HL-60 (cell line): Measurements from ENCODE around the gene ABCA4.

Source experiments
- DNase-seq, 2 experiments: peaks; one replicate each; pipeline ENCODE4 v3.0.0-alpha.2; 2010 to 2020; ENCODE audit warnings: low read depth in 1 of 2, low spot score in 1 of 2
- H3K27ac ChIP-seq: fragments of 250-450 bp; sonication (Bioruptor Pico); replicated peaks from 2 replicates; pipeline ENCODE4 v1.5.1; 2020; ENCODE audit warnings: mild to moderate bottlenecking, moderate library complexity
- H3K27me3 ChIP-seq: fragments of 250-450 bp; sonication (Bioruptor Pico); 2 replicates; pipeline ENCODE4 v1.5.1; 2021; ENCODE audit warnings: mild to moderate bottlenecking, moderate library complexity; ENCODE audit not compliant: insufficient read depth, poor library complexity, severe bottlenecking
- H3K4me3 ChIP-seq: replicated peaks from 2 replicates; pipeline ENCODE4 v1.5.1; 2011; ENCODE audit warnings: mild to moderate bottlenecking, control low read depth, low read length; ENCODE audit not compliant: insufficient read depth
- GABPA ChIP-seq: IDR thresholded peaks from 2 replicates; pipeline ENCODE4 v1.6.1; 2012; ENCODE audit warnings: low read depth
- POLR2AphosphoS5 ChIP-seq: IDR thresholded peaks from 2 replicates; pipeline ENCODE4 v1.6.1; 2012; ENCODE audit warnings: low read depth
- SPI1 ChIP-seq: IDR thresholded peaks from 2 replicates; pipeline ENCODE4 v1.6.1; 2012; ENCODE audit warnings: low read depth, mild to moderate bottlenecking, borderline replicate concordance
- TF ChIP-seq, protein P1 (sequence below): IDR thresholded peaks from one replicate; pipeline ENCODE4 v1.5.1; 2011; ENCODE audit warnings: low read length, control low read depth, inconsistent platforms; ENCODE audit not compliant: insufficient read depth
- TF ChIP-seq, protein P2 (sequence below): IDR thresholded peaks from 2 replicates; pipeline ENCODE4 v1.6.1; 2012; ENCODE audit warnings: low read depth; ENCODE audit not compliant: insufficient replicate concordance

The ABCA4 gene

DNA sequence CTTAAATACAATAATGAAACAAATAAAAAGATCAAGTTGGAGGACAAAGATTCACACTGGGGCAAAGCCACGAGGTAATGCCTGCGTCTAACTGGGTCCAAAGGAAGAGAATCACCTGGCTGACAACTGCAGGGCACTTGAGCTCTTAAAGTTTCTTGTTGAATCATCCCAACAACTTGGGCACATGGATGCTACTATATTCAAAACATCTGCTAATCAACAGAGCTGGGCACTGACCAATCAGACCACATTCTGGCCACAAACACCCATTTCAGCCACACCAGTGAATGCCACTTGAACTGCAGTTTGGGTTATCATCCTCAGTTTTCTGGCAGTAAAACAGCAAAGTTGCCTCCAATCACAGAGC lies 51.0 kb downstream of the ABCA4 start:
- no peak overlapping the region for H3K4me3 ChIP-seq
- H3K27ac ChIP-seq: no peak overlapping the region
- peaks cover 4% of the 10 kb centered on the region for H3K27me3 ChIP-seq
- DNase-seq: no peak
- TF ChIP-seq POLR2AphosphoS5 (no peak), SPI1 (no peak), GABPA (no peak)
- TF ChIP-seq, protein P1, sequence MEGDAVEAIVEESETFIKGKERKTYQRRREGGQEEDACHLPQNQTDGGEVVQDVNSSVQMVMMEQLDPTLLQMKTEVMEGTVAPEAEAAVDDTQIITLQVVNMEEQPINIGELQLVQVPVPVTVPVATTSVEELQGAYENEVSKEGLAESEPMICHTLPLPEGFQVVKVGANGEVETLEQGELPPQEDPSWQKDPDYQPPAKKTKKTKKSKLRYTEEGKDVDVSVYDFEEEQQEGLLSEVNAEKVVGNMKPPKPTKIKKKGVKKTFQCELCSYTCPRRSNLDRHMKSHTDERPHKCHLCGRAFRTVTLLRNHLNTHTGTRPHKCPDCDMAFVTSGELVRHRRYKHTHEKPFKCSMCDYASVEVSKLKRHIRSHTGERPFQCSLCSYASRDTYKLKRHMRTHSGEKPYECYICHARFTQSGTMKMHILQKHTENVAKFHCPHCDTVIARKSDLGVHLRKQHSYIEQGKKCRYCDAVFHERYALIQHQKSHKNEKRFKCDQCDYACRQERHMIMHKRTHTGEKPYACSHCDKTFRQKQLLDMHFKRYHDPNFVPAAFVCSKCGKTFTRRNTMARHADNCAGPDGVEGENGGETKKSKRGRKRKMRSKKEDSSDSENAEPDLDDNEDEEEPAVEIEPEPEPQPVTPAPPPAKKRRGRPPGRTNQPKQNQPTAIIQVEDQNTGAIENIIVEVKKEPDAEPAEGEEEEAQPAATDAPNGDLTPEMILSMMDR: no peak
- TF ChIP-seq, protein P2, sequence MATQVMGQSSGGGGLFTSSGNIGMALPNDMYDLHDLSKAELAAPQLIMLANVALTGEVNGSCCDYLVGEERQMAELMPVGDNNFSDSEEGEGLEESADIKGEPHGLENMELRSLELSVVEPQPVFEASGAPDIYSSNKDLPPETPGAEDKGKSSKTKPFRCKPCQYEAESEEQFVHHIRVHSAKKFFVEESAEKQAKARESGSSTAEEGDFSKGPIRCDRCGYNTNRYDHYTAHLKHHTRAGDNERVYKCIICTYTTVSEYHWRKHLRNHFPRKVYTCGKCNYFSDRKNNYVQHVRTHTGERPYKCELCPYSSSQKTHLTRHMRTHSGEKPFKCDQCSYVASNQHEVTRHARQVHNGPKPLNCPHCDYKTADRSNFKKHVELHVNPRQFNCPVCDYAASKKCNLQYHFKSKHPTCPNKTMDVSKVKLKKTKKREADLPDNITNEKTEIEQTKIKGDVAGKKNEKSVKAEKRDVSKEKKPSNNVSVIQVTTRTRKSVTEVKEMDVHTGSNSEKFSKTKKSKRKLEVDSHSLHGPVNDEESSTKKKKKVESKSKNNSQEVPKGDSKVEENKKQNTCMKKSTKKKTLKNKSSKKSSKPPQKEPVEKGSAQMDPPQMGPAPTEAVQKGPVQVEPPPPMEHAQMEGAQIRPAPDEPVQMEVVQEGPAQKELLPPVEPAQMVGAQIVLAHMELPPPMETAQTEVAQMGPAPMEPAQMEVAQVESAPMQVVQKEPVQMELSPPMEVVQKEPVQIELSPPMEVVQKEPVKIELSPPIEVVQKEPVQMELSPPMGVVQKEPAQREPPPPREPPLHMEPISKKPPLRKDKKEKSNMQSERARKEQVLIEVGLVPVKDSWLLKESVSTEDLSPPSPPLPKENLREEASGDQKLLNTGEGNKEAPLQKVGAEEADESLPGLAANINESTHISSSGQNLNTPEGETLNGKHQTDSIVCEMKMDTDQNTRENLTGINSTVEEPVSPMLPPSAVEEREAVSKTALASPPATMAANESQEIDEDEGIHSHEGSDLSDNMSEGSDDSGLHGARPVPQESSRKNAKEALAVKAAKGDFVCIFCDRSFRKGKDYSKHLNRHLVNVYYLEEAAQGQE: no peak

DNA sequence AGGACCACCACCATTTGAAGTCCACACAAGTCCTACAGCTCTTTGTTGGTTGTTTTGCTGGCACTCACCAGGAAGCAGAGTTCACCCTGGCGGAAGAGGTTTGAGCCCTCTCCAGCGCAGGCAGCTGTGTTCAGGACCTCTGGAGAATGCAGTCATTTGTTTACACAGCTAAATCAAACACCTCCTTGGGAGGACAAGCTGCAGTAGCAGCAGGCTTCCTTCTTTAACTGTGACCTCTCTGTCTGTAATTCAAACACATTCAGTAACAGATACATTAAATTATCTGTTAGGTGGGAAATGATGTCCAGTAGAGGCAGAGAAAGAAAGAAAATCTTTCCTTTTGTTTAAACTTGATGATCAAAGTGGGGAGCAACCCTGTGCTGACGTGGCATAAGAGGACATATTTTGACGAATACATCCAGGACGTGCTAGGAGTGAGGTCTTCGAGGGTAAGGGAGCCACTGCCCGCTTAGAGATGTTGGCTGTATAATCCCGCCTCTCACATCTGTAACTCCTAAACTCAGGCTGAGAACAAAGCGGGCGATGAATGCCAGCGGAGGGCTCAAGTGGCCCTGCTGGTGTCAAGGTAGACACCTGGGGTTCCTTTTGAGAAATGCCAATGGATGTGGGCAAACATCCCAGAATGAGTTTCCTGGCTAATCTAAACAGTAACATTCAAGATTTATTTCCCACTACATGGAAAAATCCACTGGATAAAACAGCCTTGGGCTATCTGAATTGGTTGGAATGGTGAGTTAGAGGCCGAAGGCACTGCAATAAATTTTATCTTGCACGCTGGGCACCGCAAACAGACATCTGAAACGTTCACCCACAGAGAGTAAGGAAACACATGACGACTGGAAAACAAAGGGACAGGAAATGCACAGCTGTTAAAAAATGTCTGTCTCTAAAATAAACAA lies 51.7 kb downstream of the ABCA4 start:
- TF ChIP-seq POLR2AphosphoS5 (no peak), SPI1 (no peak), GABPA (no peak)
- TF ChIP-seq, protein P2: no peak
- TF ChIP-seq, protein P1: no peak
- Histone ChIP-seq H3K4me3 (no peak overlapping the region), H3K27ac (no peak overlapping the region), H3K27me3 (peaks cover 4% of the 10 kb centered on the region)
- no peak for DNase-seq

DNA sequence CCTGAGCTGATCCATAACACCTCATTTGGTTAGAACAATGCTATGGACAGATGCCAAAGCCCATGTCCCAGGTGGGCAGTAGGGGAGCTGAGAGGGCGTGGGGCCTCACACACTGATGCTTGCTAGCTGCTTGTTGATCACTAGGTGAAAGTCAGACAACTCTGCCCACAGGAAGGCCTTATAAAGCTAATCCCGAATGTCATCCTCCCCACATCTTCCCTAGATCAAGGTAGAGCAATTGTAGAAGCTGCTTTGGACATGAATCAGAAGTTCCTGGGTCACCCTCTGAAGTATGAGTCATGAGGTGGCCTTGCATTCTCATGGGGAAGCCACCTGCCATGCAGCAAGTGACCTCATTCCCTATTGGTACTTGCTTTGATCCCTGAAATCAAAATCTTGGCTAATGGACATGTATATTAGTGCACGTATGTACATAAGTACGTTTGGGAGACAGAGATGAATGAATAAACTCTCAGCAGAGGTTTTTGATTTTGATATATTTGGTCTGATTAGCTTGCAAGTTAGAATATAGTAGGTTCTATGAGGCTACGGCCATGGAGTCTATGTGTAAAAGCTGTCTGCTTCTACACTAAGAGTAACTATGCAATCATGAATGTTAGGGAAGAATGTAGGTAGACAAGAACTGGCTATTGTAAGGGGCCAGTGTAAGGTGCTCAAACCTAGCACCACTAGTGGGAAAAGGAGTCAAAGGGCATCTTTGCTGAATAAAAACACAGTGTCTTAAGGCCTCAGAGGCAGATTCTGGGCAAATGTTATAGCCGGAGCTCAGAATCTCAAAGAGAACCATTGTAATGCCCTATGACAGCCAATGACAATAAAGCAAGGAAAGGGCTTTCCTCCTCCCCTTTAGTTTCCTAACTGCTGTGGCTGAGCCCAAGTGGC lies 52.6 kb downstream of the ABCA4 start:
- peaks cover 4% of the 10 kb centered on the region for H3K27me3 ChIP-seq
- no peak overlapping the region for H3K27ac ChIP-seq
- DNase-seq: no peak
- TF ChIP-seq, protein P2: no peak
- TF ChIP-seq, protein P1: no peak
- TF ChIP-seq POLR2AphosphoS5 (no peak), GABPA (no peak), SPI1 (no peak)
- no peak overlapping the region for H3K4me3 ChIP-seq
